ENCODE measurements around the gene BICDL1.

The BICDL1 gene

DNA sequence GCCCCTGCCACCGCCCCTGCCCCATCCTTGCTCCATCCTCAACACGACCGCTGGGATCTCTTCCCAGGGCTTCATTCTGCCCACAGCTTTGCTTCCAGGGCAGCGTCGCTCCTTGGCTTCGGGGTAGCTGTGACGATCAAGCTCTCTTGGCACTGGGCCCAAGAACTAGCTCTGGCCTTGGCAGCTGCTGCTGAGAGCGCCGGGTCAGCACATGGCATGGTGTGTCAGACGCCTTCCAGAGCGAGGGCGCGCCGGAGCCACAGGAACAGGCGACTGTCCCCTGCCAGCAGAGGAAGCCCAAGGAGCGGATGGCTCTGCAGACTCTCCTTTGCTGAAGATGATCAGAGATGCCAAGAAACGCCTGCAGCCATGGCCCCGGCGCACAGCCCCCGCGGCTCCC lies 111.6 kb downstream of the BICDL1 start:
- peak in 48 of 51 donors; percentile 12 to 93 (median 78) for DNase-seq

DNA sequence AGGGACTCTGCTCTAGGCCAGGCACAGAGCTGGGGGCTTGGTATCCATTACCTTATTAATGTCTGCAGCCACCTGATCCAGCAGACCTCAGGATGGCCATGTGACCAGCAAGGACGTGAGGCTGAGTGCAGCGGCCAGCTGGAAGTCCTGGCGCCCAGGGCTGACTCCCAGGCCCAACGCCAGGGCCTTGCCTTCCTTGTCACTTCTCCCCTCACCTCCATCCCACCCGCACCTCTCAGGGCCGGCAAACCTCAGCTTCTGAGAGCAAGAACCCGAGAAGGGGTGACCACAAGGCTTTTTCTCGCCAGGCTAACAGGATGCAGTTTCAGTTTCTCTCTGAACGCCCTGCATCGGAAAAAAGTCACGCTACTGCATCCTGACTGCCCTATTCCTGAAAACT lies 112.1 kb downstream of the BICDL1 start:
- DNase-seq = peak in 1 of 51 donors; percentile 38

DNA sequence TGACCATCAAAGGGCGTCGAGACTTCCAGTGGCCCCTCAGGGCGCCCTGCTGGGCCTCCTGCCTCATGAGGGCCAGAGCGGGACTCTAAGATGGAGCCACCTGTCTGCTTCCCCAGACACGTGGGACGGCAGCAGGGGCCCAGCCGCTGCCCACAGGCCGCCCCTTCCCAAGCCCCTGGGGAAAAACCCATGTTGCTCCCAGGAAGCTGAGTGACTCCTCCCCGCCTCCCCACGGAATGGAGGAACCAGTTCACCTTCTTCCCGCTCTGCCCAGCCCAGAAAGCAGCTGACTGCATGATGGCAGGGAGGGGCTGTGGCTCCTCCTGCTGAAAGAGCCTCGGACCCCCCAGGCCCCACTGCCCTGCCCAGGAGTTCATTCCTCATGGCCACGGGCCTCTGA lies 112.6 kb downstream of the BICDL1 start:
- no peak for DNase-seq

DNA sequence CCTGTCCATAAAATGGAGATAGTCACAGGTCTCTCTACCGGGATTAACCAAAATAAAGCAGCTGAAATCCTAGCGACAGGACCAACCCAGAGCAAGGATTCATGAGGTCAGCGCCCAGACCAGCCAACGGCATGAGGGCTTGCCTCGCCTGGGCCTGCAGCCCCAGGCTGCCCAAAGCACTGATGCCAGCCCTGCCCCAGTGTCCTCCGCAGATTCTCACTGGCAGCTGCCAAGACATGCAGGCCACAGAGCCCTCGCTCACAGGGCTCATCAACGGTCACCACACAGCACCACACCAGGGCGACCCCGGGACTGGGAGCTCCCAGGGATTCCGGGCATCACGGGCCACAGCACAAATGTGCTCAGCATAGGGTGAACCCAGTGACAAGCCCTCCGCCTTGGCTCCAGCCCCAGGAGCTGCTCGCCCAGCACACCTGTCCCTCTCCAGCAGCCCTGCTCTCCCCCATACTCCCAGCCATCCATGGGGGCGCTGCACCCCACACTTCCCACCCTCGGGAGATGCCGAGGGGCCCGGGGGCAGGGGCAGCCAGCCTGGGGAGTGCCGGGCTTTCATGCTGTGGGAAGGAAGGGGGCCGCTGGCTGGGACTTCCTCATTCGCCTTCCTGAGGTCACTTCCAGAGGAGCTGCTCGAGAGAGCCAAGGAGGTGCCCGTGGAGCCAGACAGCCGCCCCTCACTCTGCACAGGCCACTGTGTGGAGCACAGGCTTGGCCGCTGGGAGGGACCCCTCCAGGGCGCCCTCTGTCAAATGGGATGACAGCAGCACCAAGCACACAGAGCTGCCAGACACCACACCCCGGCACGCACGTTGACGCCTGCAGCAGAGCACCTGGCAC lies 113.4 kb downstream of the BICDL1 start:
- peak in 1 of 51 donors; percentile 4 for DNase-seq

DNA sequence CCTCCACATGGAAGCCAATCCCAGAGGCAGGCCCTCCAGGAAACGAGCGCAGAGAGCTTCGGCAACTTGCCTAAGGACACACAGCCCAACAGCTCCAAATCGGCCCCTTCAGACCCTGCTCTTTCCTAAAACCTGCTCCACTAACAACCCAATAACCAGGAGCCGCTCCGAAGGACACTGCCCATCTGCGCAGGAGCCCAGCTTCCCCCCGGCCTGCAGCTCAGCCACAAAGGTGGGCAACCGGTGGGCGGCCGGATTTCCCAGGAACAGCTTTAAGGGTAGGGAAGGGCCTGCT lies 114.0 kb downstream of the BICDL1 start:
- DNase-seq = no peak

DNA sequence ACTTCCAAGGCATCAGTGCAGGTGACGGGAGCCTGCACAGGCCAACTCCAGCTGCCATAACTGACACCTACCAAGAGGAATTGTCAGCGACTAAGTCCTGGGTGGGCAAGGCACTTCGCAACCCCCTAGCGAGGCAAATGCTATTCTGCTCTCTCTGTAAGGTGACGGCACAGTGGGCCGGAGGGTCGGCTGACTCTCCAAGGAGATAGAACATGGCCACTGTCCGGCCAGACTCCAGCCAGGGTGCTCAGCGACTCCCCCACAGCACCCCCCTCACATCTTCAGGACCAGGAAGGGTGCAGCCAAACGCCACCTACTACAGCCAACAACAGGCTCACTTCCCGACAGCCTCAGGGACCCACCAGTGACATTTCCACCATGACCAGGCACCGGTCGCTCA lies 114.3 kb downstream of the BICDL1 start:
- DNase-seq = no peak

DNA sequence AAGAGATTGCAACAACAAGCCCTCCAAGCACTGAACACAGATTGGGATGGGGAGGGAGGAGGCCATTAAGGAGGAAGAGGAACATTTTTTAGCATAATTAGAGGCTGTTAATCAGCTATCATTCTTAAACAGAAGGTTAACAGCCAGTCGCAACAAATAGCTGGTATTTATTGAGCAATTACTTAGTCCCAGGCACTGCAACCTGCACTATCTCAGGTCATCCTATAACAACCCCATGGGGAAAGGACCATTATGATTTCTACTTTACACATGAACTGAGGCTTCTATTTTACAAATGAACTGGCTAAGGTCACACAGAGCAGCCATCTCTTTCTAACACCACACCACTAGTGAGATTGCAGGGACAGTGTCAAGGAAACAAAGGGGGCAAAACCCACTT lies 117.1 kb downstream of the BICDL1 start:
- DNase-seq = no peak

DNA sequence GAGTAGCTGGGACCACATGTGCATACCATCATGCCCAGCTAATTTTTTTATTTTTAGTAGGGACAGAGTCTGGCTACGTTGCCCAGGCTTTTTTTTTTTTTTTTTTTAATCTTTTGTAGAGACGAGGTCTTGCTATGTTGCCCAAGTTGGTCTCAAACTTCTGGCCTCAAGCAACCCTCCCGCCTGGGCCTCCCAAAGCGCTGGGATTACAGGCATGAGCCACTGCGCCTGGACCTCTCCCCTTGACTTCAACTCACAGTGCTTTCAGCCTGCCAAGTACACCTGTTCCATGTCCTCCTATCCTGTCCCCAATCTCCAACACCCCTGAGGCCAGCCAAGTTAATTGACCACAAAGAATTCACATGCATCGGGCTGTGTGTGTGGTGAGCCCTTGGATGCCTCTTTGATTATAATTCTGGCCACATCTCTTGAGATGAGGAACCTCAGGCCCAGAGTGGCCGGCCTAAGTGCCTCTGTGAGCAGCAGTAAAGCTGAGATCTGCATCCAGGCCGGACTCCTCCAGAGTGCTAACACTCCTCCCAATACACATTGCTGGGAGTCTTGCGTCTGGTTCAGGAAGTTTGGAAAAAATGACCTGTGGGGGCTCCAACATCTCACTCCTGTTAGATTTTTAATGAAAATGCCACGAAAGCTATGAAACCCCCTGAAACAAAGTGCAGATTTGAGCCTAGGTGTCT lies 120.7 kb downstream of the BICDL1 start:
- DNase-seq = no peak

DNA sequence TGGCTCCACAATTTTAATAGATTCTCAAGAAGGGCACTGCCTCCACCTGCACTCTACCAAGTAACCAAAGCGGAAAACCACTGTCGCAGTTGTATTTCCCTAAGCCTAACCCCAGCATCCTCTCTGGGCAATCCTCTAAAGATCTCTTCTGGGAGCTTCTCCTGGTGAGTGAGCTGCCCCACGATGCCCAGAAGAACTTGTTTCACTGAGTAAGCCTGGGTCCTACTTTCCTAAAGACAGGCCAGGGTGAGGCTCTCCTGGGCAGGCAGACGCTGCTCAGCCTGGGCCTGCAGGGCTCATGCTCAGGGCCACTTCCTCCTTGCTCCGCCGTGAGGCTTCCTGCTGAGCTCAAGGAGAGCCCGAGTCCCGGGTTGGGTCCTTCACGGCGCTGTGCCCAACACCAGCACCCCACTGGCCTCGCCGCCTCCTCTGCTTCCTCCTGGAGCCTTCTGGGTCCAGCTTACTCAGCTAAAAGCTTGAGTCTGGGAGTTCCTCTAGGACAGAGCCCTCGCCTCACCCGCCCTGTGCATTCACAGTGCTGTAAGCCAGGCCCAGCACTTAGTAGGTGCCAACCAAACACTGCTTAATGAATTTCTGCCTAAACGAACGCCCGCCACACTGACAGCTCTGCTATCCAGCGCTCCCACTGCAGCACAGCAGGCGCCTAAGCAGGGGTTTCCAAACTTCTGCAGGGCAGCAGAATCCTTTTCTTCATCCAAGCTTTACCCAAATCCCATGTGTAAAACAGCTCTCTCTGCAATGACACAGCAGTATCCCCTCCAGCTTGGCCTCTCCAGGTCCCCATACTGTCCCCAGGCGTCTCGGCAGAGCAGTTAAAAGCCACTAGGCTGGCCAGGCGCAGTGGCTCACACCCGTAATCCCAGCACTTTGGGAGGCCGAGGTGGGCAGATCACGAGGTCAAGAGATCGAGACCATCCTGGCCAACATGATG lies 121.8 kb downstream of the BICDL1 start:
- DNase-seq = peak in 28 of 51 donors; percentile 6 to 56 (median 32)

DNA sequence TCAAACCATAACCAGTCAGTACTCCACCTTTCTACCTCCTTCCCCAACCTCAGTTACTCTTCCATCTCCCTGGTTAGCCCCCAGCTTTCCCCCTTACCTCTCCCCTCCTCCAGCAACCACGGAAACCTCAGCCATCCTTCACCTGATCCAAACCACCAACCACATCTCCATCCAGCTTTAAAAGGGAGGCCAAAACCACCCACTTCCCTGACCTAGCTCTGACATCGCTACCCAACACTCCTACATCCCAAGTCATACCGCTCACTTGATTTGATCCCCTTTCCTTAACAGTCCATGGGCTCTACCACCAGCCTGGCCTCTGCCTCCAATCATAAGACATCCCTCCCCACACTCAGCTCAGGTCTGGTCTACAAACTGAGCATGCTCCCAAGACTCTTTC lies 126.0 kb downstream of the BICDL1 start:
- no peak for DNase-seq

DNA sequence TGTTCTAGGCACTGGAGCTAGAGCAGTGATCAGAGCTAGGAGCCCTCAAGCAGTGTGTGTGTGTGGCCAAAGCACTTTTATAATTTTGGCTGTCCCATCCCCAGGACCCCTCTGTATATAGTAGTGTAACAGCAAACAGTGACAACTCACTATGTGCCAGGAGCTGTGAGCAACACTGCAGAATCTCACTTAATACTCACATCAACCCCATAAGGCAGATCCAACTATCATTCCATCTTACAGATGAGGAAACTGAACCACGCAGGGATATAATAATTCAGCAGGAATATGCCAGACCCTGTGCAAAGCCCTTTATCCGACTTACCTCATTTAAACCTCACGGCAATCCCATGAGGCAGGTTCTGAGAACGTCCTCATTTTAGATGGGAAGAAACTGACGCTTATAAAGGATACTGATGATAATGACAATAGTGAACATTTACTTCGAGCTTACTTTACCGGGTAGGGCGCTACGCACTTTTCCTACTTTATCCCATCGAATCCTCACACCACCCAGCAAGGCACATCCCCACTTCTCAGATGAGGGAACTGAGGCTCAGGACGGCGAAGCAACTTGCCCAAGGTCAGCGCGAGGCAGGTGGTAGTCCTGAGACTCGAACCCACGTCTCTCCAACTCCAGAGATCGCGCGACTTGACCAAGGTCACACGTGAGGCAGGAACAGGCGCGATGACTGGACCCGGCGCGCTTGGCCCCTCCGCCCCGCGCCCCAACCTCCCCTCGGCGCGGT lies 126.8 kb downstream of the BICDL1 start:
- DNase-seq = peak in 1 of 51 donors; percentile 32

DNA sequence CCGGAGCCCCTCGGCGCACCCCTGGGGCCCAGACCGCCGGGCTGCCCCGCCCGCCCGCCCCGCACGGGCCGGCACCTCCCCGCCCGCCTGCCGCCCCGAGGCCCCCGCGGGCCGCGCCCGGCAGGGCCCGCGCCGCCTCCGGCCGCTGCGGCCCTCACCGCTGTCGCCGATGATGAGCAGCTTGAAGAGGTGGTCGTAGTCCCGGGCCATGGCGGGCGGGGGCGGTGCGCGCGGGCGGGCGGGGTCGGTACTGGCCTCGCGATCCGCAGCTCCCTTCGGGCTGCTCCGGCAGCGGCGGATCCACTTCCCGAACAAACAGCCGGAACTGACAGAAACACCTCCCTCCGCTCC lies 127.4 kb downstream of the BICDL1 start, which contains the start of gene RAB35:
RAB35 (minus strand) TSS at position 313 of the 351 bp plus-strand sequence; CDS start at position 210, 103 bp downstream.
- DNase-seq = peak in 2 of 51 donors; percentile 78 to 83

DNA sequence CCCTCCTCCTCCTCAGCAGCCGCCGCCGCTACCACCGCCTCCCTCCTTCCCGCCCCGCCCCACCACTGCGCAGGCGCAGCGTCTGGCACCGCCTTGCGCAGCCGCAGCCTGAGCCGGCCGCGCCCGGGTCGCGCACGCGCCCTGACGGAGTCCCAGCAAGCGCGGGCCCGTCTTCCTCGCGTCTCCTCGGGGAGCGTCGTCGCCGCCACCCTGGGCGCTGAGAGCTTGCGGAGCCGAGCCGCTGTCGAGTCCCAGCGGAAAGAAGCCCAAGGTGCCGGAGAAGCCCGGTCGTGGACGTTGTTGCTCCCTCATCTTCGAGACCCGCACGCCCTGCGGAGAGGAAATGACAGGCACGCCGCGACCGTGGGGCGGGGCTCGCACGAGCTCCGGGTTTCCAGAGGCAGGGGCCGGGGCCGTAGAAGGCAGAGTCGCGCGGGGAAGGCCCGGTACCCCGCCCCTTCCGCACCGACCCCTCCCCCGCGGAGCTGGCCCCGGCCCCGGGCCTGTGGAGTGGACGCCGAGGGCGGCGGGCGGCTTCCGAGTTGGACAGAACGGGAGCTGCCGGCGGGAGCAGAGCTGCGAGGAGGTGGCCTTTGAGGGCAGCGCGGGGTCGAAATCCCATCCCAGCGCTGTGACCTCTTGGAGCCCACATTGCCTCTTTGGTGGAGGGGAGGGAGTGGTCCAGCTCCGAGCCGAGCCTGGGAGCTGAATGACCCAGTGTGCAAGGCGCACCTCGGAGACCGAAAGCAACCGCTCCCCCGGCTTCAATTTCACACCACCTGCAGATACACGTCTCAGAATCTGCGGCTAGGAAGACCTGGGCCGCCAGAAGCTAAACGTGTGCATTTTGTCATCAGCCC lies 128.0 kb downstream of the BICDL1 start:
- peak in 50 of 51 donors; percentile 69 to 97 (median 90) for DNase-seq

DNA sequence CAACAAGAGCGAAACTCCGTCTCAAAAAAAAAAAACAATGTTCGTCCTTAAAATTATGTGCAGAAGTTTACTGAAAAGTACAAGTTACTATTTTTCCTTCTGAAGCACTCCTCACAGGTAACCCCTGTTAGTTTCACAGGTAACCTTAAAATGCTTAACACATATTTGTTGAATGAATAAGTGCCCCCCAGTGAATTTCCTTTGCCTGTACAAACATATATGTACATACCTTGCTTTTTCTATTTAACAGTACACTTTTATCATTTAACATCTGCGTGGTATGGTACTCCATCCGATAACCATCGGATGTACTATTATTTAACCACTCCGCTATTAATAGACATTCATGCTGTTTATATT lies 128.9 kb downstream of the BICDL1 start:
- no peak for DNase-seq

DNA sequence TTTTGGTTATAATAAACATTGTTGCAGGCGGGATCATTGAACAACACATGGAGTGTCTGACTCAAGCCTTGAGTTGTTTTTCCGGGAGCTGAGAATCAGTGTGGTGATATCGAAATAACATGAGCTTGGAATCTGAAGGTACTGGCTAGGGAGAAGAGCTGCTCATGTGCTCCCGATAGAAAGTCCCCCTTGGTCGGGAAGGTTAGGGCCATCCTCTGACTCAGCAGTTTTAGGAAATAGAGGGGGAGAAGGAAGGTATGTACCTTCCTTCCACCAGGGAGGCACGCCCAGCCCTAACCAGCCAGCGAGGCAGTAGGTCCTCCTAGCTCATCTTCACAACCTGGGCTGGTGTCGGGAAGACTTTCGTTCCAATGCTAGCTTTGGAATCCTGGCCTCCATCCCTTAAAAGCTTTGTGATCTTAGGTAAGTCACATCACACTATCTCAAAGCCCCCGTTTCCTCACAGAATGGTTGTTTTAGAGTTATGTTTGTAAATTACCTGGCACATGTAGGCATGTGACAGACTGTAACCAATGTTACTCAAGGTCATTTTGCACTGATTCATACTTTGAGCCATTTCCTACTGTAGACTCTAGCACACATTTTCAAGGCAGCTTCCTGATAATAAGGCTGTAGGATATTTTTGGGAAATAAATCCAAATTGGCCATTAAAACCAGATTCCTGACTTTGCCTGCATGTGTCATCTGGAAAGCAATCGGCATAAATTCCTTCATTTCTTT lies 129.5 kb downstream of the BICDL1 start:
- DNase-seq = no peak

DNA sequence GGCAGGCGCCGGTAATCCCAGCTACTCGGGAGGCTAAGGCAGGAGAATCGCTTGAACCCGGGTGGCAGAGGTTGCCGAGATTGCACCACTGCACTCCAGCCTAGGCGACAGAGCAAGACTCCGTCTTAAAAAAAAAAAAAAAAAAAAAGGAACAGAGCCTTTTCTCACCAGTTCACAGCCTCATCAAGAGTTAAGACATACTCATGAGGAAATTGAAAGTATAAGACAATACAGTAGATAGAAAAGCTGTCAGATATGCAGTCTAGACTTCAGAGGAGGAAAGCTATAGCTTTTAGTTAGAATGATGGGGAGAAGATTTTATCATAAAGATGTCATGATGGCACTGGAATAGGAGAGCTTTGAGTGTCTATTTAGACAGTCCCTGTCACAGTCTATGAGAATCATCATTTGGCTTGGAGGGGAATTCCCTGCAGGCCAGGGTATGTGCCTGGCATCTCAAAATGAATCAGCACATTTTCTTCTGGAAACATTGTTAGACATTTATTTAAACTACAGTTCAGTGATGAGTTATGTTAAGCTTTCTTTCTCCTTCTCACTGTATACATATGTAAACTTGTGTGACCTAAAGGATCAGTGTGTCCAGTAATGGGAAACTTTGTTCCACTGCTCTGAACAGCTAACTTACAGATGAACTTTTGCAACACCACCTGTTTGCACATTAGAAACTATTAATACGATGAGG lies 130.4 kb downstream of the BICDL1 start:
- no peak for DNase-seq

DNA sequence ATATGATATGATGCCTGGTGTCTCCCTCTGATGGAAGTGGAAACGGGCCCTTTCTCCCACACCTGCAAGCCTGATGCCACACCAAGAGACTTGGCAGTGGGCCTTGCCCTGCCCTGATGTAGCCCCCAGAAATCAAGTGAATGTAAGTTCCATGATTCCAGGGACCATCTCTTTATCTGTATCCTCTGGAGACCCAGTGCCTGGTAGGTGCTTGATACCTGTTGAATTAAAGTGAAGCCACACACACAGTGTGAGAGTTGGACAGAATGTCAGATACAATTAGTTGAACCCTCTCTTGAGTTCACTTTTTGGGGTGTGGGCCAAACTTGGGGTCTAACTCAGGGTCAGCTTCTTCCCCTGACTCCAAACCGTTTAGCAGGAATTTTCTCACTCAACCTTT lies 132.3 kb downstream of the BICDL1 start:
- DNase-seq = no peak

DNA sequence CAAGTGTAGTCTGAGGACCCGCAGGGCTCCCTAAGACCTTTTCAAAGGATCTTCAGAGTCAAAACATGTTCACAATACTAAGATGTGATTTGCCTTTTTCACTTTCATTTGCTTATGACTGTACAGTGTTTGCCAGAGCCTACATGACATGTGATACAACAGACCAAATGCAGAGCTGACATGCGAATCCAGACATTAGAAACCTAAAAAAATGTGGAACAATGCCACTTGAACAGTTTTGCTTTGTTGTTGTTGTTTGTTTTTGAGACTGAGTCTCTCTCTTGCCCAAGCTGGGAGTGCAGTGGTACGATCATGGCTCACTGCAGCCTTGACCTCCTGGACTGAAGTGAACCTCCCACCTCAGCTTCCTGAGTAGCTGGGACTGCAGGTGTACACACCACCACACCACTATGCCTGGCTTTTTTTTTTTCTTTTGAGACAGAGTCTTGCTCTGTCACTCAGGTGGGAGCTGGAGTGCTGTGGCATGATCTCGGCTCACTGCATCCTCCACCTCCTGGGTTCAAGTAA lies 132.8 kb downstream of the BICDL1 start:
- no peak for DNase-seq

DNA sequence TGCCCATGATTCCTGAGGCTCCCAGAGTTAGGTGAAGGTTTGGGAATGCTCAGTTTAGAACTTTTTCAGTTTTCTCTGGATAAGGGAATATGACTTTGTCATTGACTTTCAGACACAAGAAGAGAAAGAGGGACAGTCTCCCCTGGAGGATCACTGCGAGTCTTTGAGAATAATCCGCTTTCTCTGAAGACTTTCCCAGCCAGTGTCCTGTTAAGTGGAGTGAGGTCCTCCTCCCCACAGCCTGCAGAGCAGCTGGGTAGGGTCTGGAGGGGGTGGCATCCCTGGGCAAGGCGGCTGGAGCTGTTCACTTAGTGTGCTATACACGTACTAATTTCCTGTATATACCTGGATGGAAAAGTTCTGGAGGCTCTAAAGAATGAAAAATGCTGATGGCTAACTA lies 136.0 kb downstream of the BICDL1 start:
- no peak for DNase-seq

All from hypothalamus (tissue), 51 donors.